ENCODE measurements around the gene DEPDC7.
"Not testable (repeated sequence)": the region's sequence is repeated elsewhere in the genome, so short reads cannot be mapped to it uniquely, and the experiment has no call there.

DEPDC7 gene

GRCh38 chr11:33027233-33027632 is 11.6 kb downstream of the DEPDC7 start:
- no peak for TF ChIP-seq CTCF (IDR thresholded peaks at IDR 0.05; ENCODE audit: low read depth, low read length)
- Histone ChIP-seq H3K9me3 (no peaks in the 10 kb centered on the region), H3K4me1 (no peaks in the 10 kb centered on the region), H3K27me3 (no peaks in the 10 kb centered on the region), H3K4me3 (ENCODE audit: low read depth, low read length) (no peak overlapping the region), H3K36me3 (no peaks in the 10 kb centered on the region)
- DNase-seq, result no peak

- no peak for DNase-seq
- no peak overlapping the region for H3K4me3 ChIP-seq (ENCODE audit: low read depth, low read length)
- no peaks in the 10 kb centered on the region for H3K27me3 ChIP-seq
- no peak for TF ChIP-seq CTCF (IDR thresholded peaks at IDR 0.05; ENCODE audit: low read depth, low read length)
- no peaks in the 10 kb centered on the region for H3K36me3 ChIP-seq
- H3K9me3 ChIP-seq, result no peaks in the 10 kb centered on the region
- no peaks in the 10 kb centered on the region for H3K4me1 ChIP-seq
These were observed 12.3 kb downstream of the DEPDC7 start for GRCh38 chr11:33027846-33028536.

- no peak for DNase-seq
- no peaks in the 10 kb centered on the region for H3K27me3 ChIP-seq
- TF ChIP-seq CTCF (IDR thresholded peaks at IDR 0.05; ENCODE audit: low read depth, low read length), result no peak
These were observed 12.8 kb downstream of the DEPDC7 start for GRCh38 chr11:33028537-33028914.

GRCh38 chr11:33029218-33029617 is 13.5 kb downstream of the DEPDC7 start:
- H3K36me3 ChIP-seq; H3K9me3 ChIP-seq; H3K4me3 ChIP-seq (ENCODE audit: low read depth, low read length); H3K4me1 ChIP-seq; H3K27me3 ChIP-seq; DNase-seq: not testable (repeated sequence)

More at GRCh38 chr11:33028537-33028914, 12.8 kb downstream of the DEPDC7 start:
- Histone ChIP-seq H3K4me3 (ENCODE audit: low read depth, low read length) (no peak overlapping the region), H3K36me3 (no peaks in the 10 kb centered on the region), H3K4me1 (no peaks in the 10 kb centered on the region), H3K9me3 (no peaks in the 10 kb centered on the region)

- Histone ChIP-seq H3K4me1 (no peaks in the 10 kb centered on the region), H3K36me3 (no peaks in the 10 kb centered on the region), H3K27me3 (no peaks in the 10 kb centered on the region), H3K9me3 (no peaks in the 10 kb centered on the region), H3K4me3 (ENCODE audit: low read depth, low read length) (no peak overlapping the region)
- no peak for TF ChIP-seq CTCF (IDR thresholded peaks at IDR 0.05; ENCODE audit: low read depth, low read length)
- no peak for DNase-seq
These were observed 17.8 kb downstream of the DEPDC7 start for GRCh38 chr11:33033493-33033892.

GRCh38 chr11:33035011-33035410 is 19.3 kb downstream of the DEPDC7 start:
- H3K36me3 ChIP-seq, result no peaks in the 10 kb centered on the region
- DNase-seq, result no peak
- H3K4me1 ChIP-seq, result no peaks in the 10 kb centered on the region
- TF ChIP-seq CTCF (IDR thresholded peaks at IDR 0.05; ENCODE audit: low read depth, low read length), result no peak
- H3K4me3 ChIP-seq (ENCODE audit: low read depth, low read length), result no peak overlapping the region
- no peaks in the 10 kb centered on the region for H3K27me3 ChIP-seq
- no peaks in the 10 kb centered on the region for H3K9me3 ChIP-seq

Measured in BE2C (cell line).